Peyer's patch (tissue), 4 donors: ENCODE measurements around the gene MBD2. TPM values are rescaled to one million over a fixed set of nuclear protein-coding genes. Genes with fewer than 3 reads are reported as not detected.

Experiments used
- DNase-seq, 3 donors: peaks; one replicate each; pipeline ENCODE4 v3.0.0-alpha.2; 2017 to 2019
- H3K27ac ChIP-seq, 4 donors: fragments of 200-600 bp; sonication (generic); one replicate each; pipeline ENCODE4 v1.5.1; 2016 to 2019
- H3K27me3 ChIP-seq, 2 donors: fragments of 200-600 bp; sonication (generic); one replicate each; pipeline ENCODE4 v1.5.1; 2019
- H3K36me3 ChIP-seq, 3 donors: fragments of 200-600 bp; sonication (generic); one replicate each; pipeline ENCODE4 v1.5.1; 2016 to 2019
- H3K4me1 ChIP-seq, 4 donors: fragments of 200-600 bp; sonication (generic); one replicate each; pipeline ENCODE4 v1.5.1; 2016 to 2019
- H3K4me3 ChIP-seq, 4 donors: fragments of 200-600 bp; sonication (generic); 1 replicate in 3 of 4; 2 replicates in 1 of 4; pipeline ENCODE4 v1.5.1; 2016 to 2019; ENCODE audit warnings: mild to moderate bottlenecking in 1 of 4
- H3K9me3 ChIP-seq, 4 donors: fragments of 200-600 bp; sonication (generic); one replicate each; pipeline ENCODE4 v1.5.1; 2016 to 2019; ENCODE audit warnings: mild to moderate bottlenecking in 1 of 4
- CTCF ChIP-seq, 6 experiments: fragments of 450-650 bp in 4 of 6; fragments of 200-600 bp in 2 of 6; sonication (generic) in 1 of 6; IDR thresholded peaks; one replicate each; pipeline ENCODE4 v1.5.1; 2017 to 2019; ENCODE audit warnings: antibody characterized with exemption in 6 of 6, mild to moderate bottlenecking in 3 of 6, moderate library complexity in 1 of 6
- POLR2A ChIP-seq, 2 donors: fragments of 450-650 bp; IDR thresholded peaks; one replicate each; pipeline ENCODE4 v1.5.1; 2017; ENCODE audit warnings: antibody characterized with exemption in 2 of 2, mild to moderate bottlenecking in 2 of 2, moderate library complexity in 2 of 2
- total RNA-seq, 4 donors: library from RNA; depleted of rRNA; stranded (reverse); fragments of >200 nt; gene quantifications; one replicate each; pipeline ENCODE4 v1.1.0, GENCODE V29; 2016

MBD2 gene
- total RNA-seq, 4 donors from 2014 or later, result 27.5 to 44.6 (median 34.0) TPM

GRCh38 chr18:54233747-54234146 lies 9.3 kb upstream of the MBD2 start:
- H3K27me3 ChIP-seq, result no peaks in the 10 kb centered on the region
- no peaks in the 10 kb centered on the region for H3K4me1 ChIP-seq
- no peak for DNase-seq
- H3K36me3 ChIP-seq, result no peaks in the 10 kb centered on the region
- no peak overlapping the region for H3K27ac ChIP-seq
- TF ChIP-seq POLR2A (IDR thresholded peaks at IDR 0.05) (no peak), CTCF (IDR thresholded peaks at IDR 0.05) (no peak)
- no peaks in the 10 kb centered on the region for H3K9me3 ChIP-seq
- no peak overlapping the region for H3K4me3 ChIP-seq

GRCh38 chr18:54233228-54233625 lies 8.8 kb upstream of the MBD2 start:
- no peaks in the 10 kb centered on the region for H3K27me3 ChIP-seq
- H3K9me3 ChIP-seq, result no peaks in the 10 kb centered on the region
- TF ChIP-seq POLR2A (IDR thresholded peaks at IDR 0.05) (no peak), CTCF (IDR thresholded peaks at IDR 0.05) (no peak)
- H3K4me3 ChIP-seq, result no peak overlapping the region
- H3K27ac ChIP-seq, result no peak overlapping the region
- H3K4me1 ChIP-seq, result no peaks in the 10 kb centered on the region
- no peak for DNase-seq
- H3K36me3 ChIP-seq, result no peaks in the 10 kb centered on the region

- Histone ChIP-seq H3K4me3 (no peak overlapping the region), H3K9me3 (no peaks in the 10 kb centered on the region), H3K4me1 (no peaks in the 10 kb centered on the region), H3K36me3 (no peaks in the 10 kb centered on the region), H3K27ac (no peak overlapping the region), H3K27me3 (no peaks in the 10 kb centered on the region)
- DNase-seq, result no peak
- TF ChIP-seq CTCF (IDR thresholded peaks at IDR 0.05) (no peak), POLR2A (IDR thresholded peaks at IDR 0.05) (no peak)
Observed at GRCh38 chr18:54232485-54233227, 8.2 kb upstream of the MBD2 start.

GRCh38 chr18:54229421-54230059 lies 5.1 kb upstream of the MBD2 start:
- TF ChIP-seq CTCF (IDR thresholded peaks at IDR 0.05) (no peak), POLR2A (IDR thresholded peaks at IDR 0.05) (no peak)
- no peaks in the 10 kb centered on the region for H3K36me3 ChIP-seq
- H3K9me3 ChIP-seq, result no peaks in the 10 kb centered on the region
- no peaks in the 10 kb centered on the region for H3K4me1 ChIP-seq
- DNase-seq, result no peak
- no peaks in the 10 kb centered on the region for H3K27me3 ChIP-seq
- no peak overlapping the region for H3K4me3 ChIP-seq
- no peak overlapping the region for H3K27ac ChIP-seq

GRCh38 chr18:54228364-54228763 lies 3.9 kb upstream of the MBD2 start:
- Histone ChIP-seq H3K4me1 (peaks cover 0 to 1% (median under 1%) of the 10 kb centered on the region in 4 donors), H3K27ac (no peak overlapping the region), H3K9me3 (no peaks in the 10 kb centered on the region), H3K36me3 (no peaks in the 10 kb centered on the region), H3K4me3 (no peak overlapping the region), H3K27me3 (no peaks in the 10 kb centered on the region)
- no peak for TF ChIP-seq CTCF (IDR thresholded peaks at IDR 0.05)
- TF ChIP-seq POLR2A (IDR thresholded peaks at IDR 0.05), result no peak
- DNase-seq, result no peak
